ENCODE measurements around the gene IPO8.

DNA sequence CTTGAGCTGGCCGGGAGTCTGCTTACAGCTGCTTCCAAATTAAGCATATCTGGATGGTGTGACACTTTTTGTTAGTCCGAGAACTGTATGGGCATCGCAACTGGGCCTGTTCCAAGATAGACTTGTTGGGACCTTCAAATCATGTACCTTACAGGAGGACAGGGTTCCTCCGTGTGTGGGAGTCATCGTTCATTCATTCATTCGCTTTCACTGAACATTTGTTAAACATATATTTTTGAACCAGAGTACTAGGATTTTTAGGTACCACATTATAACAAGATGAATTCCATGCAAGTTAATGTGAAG, 387 bp upstream of the IPO8 start:
- TF ChIP-seq, protein P1, sequence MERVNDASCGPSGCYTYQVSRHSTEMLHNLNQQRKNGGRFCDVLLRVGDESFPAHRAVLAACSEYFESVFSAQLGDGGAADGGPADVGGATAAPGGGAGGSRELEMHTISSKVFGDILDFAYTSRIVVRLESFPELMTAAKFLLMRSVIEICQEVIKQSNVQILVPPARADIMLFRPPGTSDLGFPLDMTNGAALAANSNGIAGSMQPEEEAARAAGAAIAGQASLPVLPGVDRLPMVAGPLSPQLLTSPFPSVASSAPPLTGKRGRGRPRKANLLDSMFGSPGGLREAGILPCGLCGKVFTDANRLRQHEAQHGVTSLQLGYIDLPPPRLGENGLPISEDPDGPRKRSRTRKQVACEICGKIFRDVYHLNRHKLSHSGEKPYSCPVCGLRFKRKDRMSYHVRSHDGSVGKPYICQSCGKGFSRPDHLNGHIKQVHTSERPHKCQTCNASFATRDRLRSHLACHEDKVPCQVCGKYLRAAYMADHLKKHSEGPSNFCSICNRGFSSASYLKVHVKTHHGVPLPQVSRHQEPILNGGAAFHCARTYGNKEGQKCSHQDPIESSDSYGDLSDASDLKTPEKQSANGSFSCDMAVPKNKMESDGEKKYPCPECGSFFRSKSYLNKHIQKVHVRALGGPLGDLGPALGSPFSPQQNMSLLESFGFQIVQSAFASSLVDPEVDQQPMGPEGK (CRISPR knock-in tag; IDR thresholded peaks at IDR 0.05; ENCODE audit: borderline replicate concordance) = no peak
- TF ChIP-seq ZFP30 (CRISPR knock-in tag; IDR thresholded peaks at IDR 0.05) (no peak), ESRRG (CRISPR knock-in tag; IDR thresholded peaks at IDR 0.05) (no peak), ARNTL (CRISPR knock-in tag; IDR thresholded peaks at IDR 0.05; ENCODE audit: borderline replicate concordance, low read depth) (no peak), ZFP3 (CRISPR knock-in tag; IDR thresholded peaks at IDR 0.05) (no peak), ISL1 (CRISPR knock-in tag; IDR thresholded peaks at IDR 0.05) (no peak), SNAI2 (CRISPR knock-in tag; IDR thresholded peaks at IDR 0.05) (no peak), PPARA (CRISPR knock-in tag; IDR thresholded peaks at IDR 0.05; ENCODE audit: borderline replicate concordance) (no peak), OSR1 (CRISPR knock-in tag; IDR thresholded peaks at IDR 0.05) (no peak), TOX (CRISPR knock-in tag; IDR thresholded peaks at IDR 0.05; ENCODE audit: borderline replicate concordance) (no peak)
- TF ChIP-seq, protein P2, sequence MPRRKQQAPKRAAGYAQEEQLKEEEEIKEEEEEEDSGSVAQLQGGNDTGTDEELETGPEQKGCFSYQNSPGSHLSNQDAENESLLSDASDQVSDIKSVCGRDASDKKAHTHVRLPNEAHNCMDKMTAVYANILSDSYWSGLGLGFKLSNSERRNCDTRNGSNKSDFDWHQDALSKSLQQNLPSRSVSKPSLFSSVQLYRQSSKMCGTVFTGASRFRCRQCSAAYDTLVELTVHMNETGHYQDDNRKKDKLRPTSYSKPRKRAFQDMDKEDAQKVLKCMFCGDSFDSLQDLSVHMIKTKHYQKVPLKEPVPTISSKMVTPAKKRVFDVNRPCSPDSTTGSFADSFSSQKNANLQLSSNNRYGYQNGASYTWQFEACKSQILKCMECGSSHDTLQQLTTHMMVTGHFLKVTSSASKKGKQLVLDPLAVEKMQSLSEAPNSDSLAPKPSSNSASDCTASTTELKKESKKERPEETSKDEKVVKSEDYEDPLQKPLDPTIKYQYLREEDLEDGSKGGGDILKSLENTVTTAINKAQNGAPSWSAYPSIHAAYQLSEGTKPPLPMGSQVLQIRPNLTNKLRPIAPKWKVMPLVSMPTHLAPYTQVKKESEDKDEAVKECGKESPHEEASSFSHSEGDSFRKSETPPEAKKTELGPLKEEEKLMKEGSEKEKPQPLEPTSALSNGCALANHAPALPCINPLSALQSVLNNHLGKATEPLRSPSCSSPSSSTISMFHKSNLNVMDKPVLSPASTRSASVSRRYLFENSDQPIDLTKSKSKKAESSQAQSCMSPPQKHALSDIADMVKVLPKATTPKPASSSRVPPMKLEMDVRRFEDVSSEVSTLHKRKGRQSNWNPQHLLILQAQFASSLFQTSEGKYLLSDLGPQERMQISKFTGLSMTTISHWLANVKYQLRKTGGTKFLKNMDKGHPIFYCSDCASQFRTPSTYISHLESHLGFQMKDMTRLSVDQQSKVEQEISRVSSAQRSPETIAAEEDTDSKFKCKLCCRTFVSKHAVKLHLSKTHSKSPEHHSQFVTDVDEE (CRISPR knock-in tag; IDR thresholded peaks at IDR 0.05) = no peak
- TF ChIP-seq, protein P3, sequence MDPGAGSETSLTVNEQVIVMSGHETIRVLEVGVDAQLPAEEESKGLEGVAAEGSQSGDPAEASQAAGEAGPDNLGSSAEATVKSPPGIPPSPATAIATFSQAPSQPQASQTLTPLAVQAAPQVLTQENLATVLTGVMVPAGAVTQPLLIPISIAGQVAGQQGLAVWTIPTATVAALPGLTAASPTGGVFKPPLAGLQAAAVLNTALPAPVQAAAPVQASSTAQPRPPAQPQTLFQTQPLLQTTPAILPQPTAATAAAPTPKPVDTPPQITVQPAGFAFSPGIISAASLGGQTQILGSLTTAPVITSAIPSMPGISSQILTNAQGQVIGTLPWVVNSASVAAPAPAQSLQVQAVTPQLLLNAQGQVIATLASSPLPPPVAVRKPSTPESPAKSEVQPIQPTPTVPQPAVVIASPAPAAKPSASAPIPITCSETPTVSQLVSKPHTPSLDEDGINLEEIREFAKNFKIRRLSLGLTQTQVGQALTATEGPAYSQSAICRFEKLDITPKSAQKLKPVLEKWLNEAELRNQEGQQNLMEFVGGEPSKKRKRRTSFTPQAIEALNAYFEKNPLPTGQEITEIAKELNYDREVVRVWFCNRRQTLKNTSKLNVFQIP (CRISPR knock-in tag; IDR thresholded peaks at IDR 0.05; ENCODE audit: borderline replicate concordance, low read depth) = no peak
- TF ChIP-seq, protein P4, sequence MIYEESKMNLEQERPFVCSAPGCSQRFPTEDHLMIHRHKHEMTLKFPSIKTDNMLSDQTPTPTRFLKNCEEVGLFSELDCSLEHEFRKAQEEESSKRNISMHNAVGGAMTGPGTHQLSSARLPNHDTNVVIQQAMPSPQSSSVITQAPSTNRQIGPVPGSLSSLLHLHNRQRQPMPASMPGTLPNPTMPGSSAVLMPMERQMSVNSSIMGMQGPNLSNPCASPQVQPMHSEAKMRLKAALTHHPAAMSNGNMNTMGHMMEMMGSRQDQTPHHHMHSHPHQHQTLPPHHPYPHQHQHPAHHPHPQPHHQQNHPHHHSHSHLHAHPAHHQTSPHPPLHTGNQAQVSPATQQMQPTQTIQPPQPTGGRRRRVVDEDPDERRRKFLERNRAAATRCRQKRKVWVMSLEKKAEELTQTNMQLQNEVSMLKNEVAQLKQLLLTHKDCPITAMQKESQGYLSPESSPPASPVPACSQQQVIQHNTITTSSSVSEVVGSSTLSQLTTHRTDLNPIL (CRISPR knock-in tag; IDR thresholded peaks at IDR 0.05; ENCODE audit: low read depth) = no peak
- TF ChIP-seq, protein P5, sequence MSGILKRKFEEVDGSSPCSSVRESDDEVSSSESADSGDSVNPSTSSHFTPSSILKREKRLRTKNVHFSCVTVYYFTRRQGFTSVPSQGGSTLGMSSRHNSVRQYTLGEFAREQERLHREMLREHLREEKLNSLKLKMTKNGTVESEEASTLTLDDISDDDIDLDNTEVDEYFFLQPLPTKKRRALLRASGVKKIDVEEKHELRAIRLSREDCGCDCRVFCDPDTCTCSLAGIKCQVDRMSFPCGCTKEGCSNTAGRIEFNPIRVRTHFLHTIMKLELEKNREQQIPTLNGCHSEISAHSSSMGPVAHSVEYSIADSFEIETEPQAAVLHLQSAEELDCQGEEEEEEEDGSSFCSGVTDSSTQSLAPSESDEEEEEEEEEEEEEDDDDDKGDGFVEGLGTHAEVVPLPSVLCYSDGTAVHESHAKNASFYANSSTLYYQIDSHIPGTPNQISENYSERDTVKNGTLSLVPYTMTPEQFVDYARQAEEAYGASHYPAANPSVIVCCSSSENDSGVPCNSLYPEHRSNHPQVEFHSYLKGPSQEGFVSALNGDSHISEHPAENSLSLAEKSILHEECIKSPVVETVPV (CRISPR knock-in tag; IDR thresholded peaks at IDR 0.05) = no peak
